H9 (cell line): ENCODE data around the gene FGFR4. TPM values are rescaled to one million over a fixed set of nuclear protein-coding genes. Genes with fewer than 3 reads are reported as not detected.

ENCODE experiments used
- DNase-seq: peaks from one replicate; pipeline ENCODE4 v3.0.0-alpha.2; 2017
- H2AFZ ChIP-seq: one replicate; pipeline ENCODE4 v1.6.1; 2013; ENCODE audit warnings: mild to moderate bottlenecking, low read length, control low read depth, moderate library complexity
- H2AK5ac ChIP-seq: 2 replicates; pipeline ENCODE4 v1.6.1; 2013; ENCODE audit warnings: low read length, control low read depth, mixed read lengths; ENCODE audit not compliant: insufficient read length
- H2BK120ac ChIP-seq: one replicate; pipeline ENCODE4 v1.6.1; 2013; ENCODE audit warnings: low read depth, mild to moderate bottlenecking, low read length, control low read depth, inconsistent platforms; ENCODE audit not compliant: poor library complexity, severe bottlenecking
- H2BK12ac ChIP-seq: 2 replicates; pipeline ENCODE4 v1.6.1; 2013; ENCODE audit warnings: low read length, control low read depth, mixed read lengths, low read depth; ENCODE audit not compliant: insufficient read length
- H2BK15ac ChIP-seq: 2 replicates; pipeline ENCODE4 v1.6.1; 2013; ENCODE audit warnings: low read depth, low read length, control low read depth
- H2BK20ac ChIP-seq: one replicate; pipeline ENCODE4 v1.6.1; 2013; ENCODE audit warnings: low read depth, mild to moderate bottlenecking, low read length, control low read depth, inconsistent platforms; ENCODE audit not compliant: poor library complexity, severe bottlenecking
- H2BK5ac ChIP-seq: 2 replicates; pipeline ENCODE4 v1.6.1; 2013; ENCODE audit warnings: low read length, control low read depth, mixed read lengths; ENCODE audit not compliant: insufficient read length
- H3K14ac ChIP-seq: 2 replicates; pipeline ENCODE4 v1.6.1; 2013; ENCODE audit warnings: low read length, control low read depth; ENCODE audit not compliant: insufficient read depth
- H3K18ac ChIP-seq: 2 replicates; pipeline ENCODE4 v1.6.1; 2013; ENCODE audit warnings: low read depth, mild to moderate bottlenecking, mixed read lengths, low read length, control low read depth; ENCODE audit not compliant: insufficient read length
- H3K23ac ChIP-seq: 2 replicates; pipeline ENCODE4 v1.6.1; 2013; ENCODE audit warnings: low read length, control low read depth, mixed read lengths, low read depth; ENCODE audit not compliant: insufficient read length
- H3K23me2 ChIP-seq: 2 replicates; pipeline ENCODE4 v1.6.1; 2013; ENCODE audit warnings: low read depth, mild to moderate bottlenecking, mixed read lengths, low read length, control low read depth; ENCODE audit not compliant: insufficient read length, poor library complexity, severe bottlenecking
- H3K27ac ChIP-seq: 2 replicates; pipeline ENCODE4 v1.5.1; 2013; ENCODE audit warnings: low read length, control low read depth, mixed read lengths, low read depth; ENCODE audit not compliant: insufficient read length
- H3K27me3 ChIP-seq: 2 replicates; pipeline ENCODE4 v1.6.1; 2013; ENCODE audit warnings: low read length, control low read depth, inconsistent platforms; ENCODE audit not compliant: insufficient read depth
- H3K4ac ChIP-seq: 2 replicates; pipeline ENCODE4 v1.6.1; 2013; ENCODE audit warnings: low read depth, mild to moderate bottlenecking, control low read depth, inconsistent platforms, low read length, moderate library complexity
- H3K4me1 ChIP-seq: 2 replicates; pipeline ENCODE4 v1.6.1; 2013; ENCODE audit warnings: low read length, control low read depth, inconsistent platforms; ENCODE audit not compliant: insufficient read depth
- H3K4me2 ChIP-seq: 2 replicates; pipeline ENCODE4 v1.6.1; 2013; ENCODE audit warnings: low read length, control low read depth, mixed read lengths; ENCODE audit not compliant: insufficient read length, insufficient read depth
- H3K56ac ChIP-seq: 2 replicates; pipeline ENCODE4 v1.6.1; 2013; ENCODE audit warnings: low read depth, mild to moderate bottlenecking, mixed read lengths, low read length, control low read depth; ENCODE audit not compliant: insufficient read length
- H3K79me1 ChIP-seq: 2 replicates; pipeline ENCODE4 v1.6.1; 2013; ENCODE audit warnings: low read depth, mild to moderate bottlenecking, moderate library complexity, low read length, control low read depth, inconsistent platforms; ENCODE audit not compliant: insufficient read depth, poor library complexity, severe bottlenecking
- H3K79me2 ChIP-seq: 2 replicates; pipeline ENCODE4 v1.6.1; 2013; ENCODE audit warnings: low read length, control low read depth, inconsistent platforms; ENCODE audit not compliant: insufficient read depth
- H3K9ac ChIP-seq: 2 replicates; pipeline ENCODE4 v1.6.1; 2013; ENCODE audit warnings: low read length, control low read depth, mixed read lengths; ENCODE audit not compliant: insufficient read length; ENCODE audit errors: extremely low read depth
- H3K9me3 ChIP-seq: one replicate; pipeline ENCODE4 v1.6.1; 2013; ENCODE audit warnings: low read depth, low read length, inconsistent platforms; ENCODE audit not compliant: control insufficient read depth
- H3T11ph ChIP-seq: one replicate; pipeline ENCODE4 v1.6.1; 2013; ENCODE audit warnings: mild to moderate bottlenecking, low read length, control low read depth, inconsistent platforms
- H4K20me1 ChIP-seq: one replicate; pipeline ENCODE4 v1.6.1; 2013; ENCODE audit not compliant: control insufficient read depth, insufficient read length, insufficient read depth
- H4K5ac ChIP-seq: 2 replicates; pipeline ENCODE4 v1.6.1; 2013; ENCODE audit warnings: low read depth, mild to moderate bottlenecking, mixed read lengths, low read length, control low read depth; ENCODE audit not compliant: insufficient read length
- H4K8ac ChIP-seq: replicated peaks from 2 replicates; pipeline ENCODE4 v1.6.1; 2013; ENCODE audit warnings: low read length, control low read depth, mixed read lengths, low read depth; ENCODE audit not compliant: insufficient read length
- H4K91ac ChIP-seq: 2 replicates; pipeline ENCODE4 v1.6.1; 2013; ENCODE audit warnings: low read depth, mild to moderate bottlenecking, moderate library complexity, mixed read lengths, low read length, control low read depth; ENCODE audit not compliant: insufficient read length
- H3K27ac Mint-ChIP-seq, 3 experiments: 2 replicates in 2 of 3; 3 replicates in 1 of 3; pipeline ENCODE4 v1.8.0; 2020 to 2021; ENCODE audit warnings: mixed read lengths in 3 of 3, mild to moderate bottlenecking in 1 of 3, moderate library complexity in 1 of 3
- H3K27me3 Mint-ChIP-seq: 2 replicates; pipeline ENCODE4 v1.8.0; 2021; ENCODE audit warnings: low read depth, mild to moderate bottlenecking, moderate library complexity, mixed read lengths
- H3K36me3 Mint-ChIP-seq, 3 experiments: 2 replicates in 2 of 3; 3 replicates in 1 of 3; pipeline ENCODE4 v1.8.0; 2020 to 2021; ENCODE audit warnings: low read depth in 3 of 3, mixed read lengths in 3 of 3; ENCODE audit not compliant: insufficient read depth in 1 of 3
- H3K4me1 Mint-ChIP-seq, 2 experiments: 2 replicates each; pipeline ENCODE4 v1.8.0; 2020; ENCODE audit warnings: mixed read lengths in 2 of 2
- H3K4me3 Mint-ChIP-seq, 2 experiments: 2 replicates in 1 of 2; 3 replicates in 1 of 2; pipeline ENCODE4 v1.8.0; 2020 to 2021; ENCODE audit warnings: mild to moderate bottlenecking in 2 of 2, mixed read lengths in 2 of 2, moderate library complexity in 1 of 2
- H3K9me3 Mint-ChIP-seq, 2 experiments: 2 replicates in 1 of 2; 3 replicates in 1 of 2; pipeline ENCODE4 v1.8.0; 2020; ENCODE audit warnings: mild to moderate bottlenecking in 2 of 2, mixed read lengths in 2 of 2, moderate library complexity in 1 of 2
- WGBS: extraction: QIAGEN DNeasy Blood & Tissue Kit; methylation state at CpG from one replicate; pipeline ENCODE4 v1.1.7; 2013; ENCODE audit warnings: missing lambda C conversion rate, low lambda C conversion rate, mixed read lengths; ENCODE audit not compliant: insufficient read length; ENCODE audit errors: extremely low coverage; 5-methylcytosine and 5-hydroxymethylcytosine counted together
- total RNA-seq: library from RNA; stranded (reverse); gene quantifications from 2 replicates; pipeline ENCODE4 v1.2.1, GENCODE V29; 2021
- TF ChIP-seq, protein P1 (sequence below): fragments of 200-600 bp; sonication (generic); conservative IDR thresholded peaks from 3 replicates; pipeline ENCODE4 v1.8.0; 2021; ENCODE audit warnings: antibody characterized with exemption, mild to moderate bottlenecking

FGFR4 gene
- total RNA-seq, 1 experiment from 2014 or later = 52.8 TPM

DNA sequence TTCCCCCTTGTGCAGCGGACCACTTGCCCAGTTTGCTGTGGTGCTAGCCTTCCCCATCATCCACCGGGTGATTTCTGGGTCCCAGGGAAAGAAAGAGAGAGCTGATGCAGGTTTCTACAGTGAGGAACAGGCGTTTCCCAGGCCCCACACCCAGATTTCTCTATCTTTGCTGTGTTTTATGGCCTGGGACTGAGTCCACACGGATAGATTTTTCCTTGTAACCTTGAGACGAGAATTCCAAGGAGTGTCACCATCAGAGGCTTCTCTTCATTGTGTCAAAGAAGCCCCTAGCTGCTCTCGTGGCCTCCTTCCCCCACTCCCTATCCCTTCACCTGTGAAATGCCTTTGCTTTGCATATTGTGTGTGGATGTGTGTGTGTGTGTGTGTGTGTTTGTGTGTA, 21.2 kb upstream of the FGFR4 start:
- Histone ChIP-seq H3K4me2 (no peak overlapping the region), H3T11ph (no peak overlapping the region), H3K79me2 (no peaks in the 10 kb centered on the region), H4K8ac (no peak overlapping the region), H3K18ac (no peak overlapping the region), H3K27ac (no peak overlapping the region), H4K91ac (no peak overlapping the region), H3K23ac (no peak overlapping the region), H3K79me1 (no peaks in the 10 kb centered on the region), H2AFZ (no peak overlapping the region), H2BK20ac (no peak overlapping the region), H3K56ac (no peak overlapping the region), H2BK5ac (no peak overlapping the region), H3K27me3 (no peaks in the 10 kb centered on the region), H3K4me1 (no peaks in the 10 kb centered on the region), H2BK15ac (no peak overlapping the region), H2AK5ac (no peak overlapping the region), H3K14ac (no peak overlapping the region), H3K9me3 (no peaks in the 10 kb centered on the region), H4K20me1 (no peaks in the 10 kb centered on the region), H3K9ac (no peak overlapping the region), H3K4ac (no peak overlapping the region), H3K23me2 (no peaks in the 10 kb centered on the region), H4K5ac (no peak overlapping the region), H2BK12ac (no peak overlapping the region), H2BK120ac (no peak overlapping the region)
- Mint-ChIP-seq H3K27me3 (no peaks in the 10 kb centered on the region), H3K27ac (no peak overlapping the region; a peak in 1 of 7 replicates), H3K4me1 (peaks cover 0 to 4% of the 10 kb centered on the region in 2 experiments; a peak in 2 of 4 replicates), H3K9me3 (no peaks in the 10 kb centered on the region), H3K36me3 (peaks cover 7 to 33% (median 11%) of the 10 kb centered on the region in 3 experiments; a peak in 6 of 7 replicates), H3K4me3 (no peak overlapping the region)
- no CpG with 5 or more reads among the region's 6 CpGs for WGBS
- no peak for DNase-seq
- TF ChIP-seq, protein P1, sequence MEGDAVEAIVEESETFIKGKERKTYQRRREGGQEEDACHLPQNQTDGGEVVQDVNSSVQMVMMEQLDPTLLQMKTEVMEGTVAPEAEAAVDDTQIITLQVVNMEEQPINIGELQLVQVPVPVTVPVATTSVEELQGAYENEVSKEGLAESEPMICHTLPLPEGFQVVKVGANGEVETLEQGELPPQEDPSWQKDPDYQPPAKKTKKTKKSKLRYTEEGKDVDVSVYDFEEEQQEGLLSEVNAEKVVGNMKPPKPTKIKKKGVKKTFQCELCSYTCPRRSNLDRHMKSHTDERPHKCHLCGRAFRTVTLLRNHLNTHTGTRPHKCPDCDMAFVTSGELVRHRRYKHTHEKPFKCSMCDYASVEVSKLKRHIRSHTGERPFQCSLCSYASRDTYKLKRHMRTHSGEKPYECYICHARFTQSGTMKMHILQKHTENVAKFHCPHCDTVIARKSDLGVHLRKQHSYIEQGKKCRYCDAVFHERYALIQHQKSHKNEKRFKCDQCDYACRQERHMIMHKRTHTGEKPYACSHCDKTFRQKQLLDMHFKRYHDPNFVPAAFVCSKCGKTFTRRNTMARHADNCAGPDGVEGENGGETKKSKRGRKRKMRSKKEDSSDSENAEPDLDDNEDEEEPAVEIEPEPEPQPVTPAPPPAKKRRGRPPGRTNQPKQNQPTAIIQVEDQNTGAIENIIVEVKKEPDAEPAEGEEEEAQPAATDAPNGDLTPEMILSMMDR = no peak
